Suprapubic skin (tissue), 3 donors: ENCODE data around the gene UNC5CL.

Experiments
- POLR2AphosphoS5 ChIP-seq, 3 donors: sonication (generic); formaldehyde crosslinking; IDR thresholded peaks; one replicate each; pipeline ENCODE4 v1.6.1; 2017; ENCODE audit warnings: antibody characterized with exemption in 3 of 3
- TF ChIP-seq, protein P1 (sequence below), 2 donors: fragments of 200-600 bp in 1 of 2; fragments of 450-650 bp in 1 of 2; sonication (generic) in 1 of 2; IDR thresholded peaks; one replicate each; pipeline ENCODE4 v1.5.1; 2016 to 2019; ENCODE audit warnings: antibody characterized with exemption in 2 of 2, mild to moderate bottlenecking in 1 of 2, moderate library complexity in 1 of 2

DNA sequence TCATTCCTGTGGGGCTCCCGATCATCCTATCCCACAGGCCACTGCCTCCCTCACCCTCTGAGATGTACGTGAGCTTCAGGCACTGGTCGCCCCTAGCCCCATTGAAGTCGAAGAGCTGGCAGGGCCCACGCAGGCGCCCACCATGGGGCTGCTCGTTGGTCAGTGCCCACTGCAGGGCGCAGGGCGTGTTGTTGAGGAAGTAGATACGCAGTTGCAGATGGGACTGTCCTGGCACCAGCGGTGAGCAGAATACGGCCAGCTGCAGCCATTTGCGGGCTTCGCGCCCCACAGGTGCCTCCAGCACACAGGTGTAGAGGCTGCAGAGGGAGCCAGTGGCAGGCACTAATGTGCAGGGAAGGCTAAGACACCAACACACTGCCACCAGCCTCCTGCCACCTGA, 6.2 kb downstream of the UNC5CL start:
- TF ChIP-seq, protein P1, sequence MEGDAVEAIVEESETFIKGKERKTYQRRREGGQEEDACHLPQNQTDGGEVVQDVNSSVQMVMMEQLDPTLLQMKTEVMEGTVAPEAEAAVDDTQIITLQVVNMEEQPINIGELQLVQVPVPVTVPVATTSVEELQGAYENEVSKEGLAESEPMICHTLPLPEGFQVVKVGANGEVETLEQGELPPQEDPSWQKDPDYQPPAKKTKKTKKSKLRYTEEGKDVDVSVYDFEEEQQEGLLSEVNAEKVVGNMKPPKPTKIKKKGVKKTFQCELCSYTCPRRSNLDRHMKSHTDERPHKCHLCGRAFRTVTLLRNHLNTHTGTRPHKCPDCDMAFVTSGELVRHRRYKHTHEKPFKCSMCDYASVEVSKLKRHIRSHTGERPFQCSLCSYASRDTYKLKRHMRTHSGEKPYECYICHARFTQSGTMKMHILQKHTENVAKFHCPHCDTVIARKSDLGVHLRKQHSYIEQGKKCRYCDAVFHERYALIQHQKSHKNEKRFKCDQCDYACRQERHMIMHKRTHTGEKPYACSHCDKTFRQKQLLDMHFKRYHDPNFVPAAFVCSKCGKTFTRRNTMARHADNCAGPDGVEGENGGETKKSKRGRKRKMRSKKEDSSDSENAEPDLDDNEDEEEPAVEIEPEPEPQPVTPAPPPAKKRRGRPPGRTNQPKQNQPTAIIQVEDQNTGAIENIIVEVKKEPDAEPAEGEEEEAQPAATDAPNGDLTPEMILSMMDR (IDR thresholded peaks at IDR 0.05) = no peak
- no peak for TF ChIP-seq POLR2AphosphoS5 (IDR thresholded peaks at IDR 0.05)
